ENCODE data around the gene IGSF6.
A peak's percentile ranks its signal among the peaks of the same experiment; 100 is the strongest.

The IGSF6 gene

DNA sequence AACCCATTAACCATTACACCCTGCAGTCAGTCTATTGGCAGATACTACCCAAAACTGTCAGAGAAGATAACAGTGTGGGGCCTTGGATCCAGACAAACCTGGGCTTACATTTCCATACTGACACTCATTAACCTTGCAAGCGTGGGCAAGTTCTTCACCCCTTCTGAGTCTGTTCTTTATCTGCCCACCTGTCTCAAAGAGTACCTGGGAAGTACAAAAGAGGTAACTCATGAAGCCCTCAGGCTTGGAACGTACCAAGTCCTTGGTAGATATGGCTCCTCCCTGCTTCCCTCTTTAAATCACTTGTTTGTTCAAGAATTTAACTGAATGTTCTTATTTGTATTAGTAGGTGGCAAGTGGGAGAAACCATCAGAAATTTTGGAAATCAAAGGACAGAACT is 2.5 kb upstream of the IGSF6 start:
- H3K9me3 ChIP-seq (ENCODE audit: insufficient read depth, low read length), result no peaks in the 10 kb centered on the region
- H4K20me1 ChIP-seq (ENCODE audit: insufficient read depth, low read length), result peaks cover 3% of the 10 kb centered on the region; the same call in 1 of the 2 replicates
- no peak overlapping the region for H3K27ac ChIP-seq (ENCODE audit: low read length)
- H3K4me3 ChIP-seq (ENCODE audit: low read length), result no peak overlapping the region
- TF ChIP-seq, protein P1, sequence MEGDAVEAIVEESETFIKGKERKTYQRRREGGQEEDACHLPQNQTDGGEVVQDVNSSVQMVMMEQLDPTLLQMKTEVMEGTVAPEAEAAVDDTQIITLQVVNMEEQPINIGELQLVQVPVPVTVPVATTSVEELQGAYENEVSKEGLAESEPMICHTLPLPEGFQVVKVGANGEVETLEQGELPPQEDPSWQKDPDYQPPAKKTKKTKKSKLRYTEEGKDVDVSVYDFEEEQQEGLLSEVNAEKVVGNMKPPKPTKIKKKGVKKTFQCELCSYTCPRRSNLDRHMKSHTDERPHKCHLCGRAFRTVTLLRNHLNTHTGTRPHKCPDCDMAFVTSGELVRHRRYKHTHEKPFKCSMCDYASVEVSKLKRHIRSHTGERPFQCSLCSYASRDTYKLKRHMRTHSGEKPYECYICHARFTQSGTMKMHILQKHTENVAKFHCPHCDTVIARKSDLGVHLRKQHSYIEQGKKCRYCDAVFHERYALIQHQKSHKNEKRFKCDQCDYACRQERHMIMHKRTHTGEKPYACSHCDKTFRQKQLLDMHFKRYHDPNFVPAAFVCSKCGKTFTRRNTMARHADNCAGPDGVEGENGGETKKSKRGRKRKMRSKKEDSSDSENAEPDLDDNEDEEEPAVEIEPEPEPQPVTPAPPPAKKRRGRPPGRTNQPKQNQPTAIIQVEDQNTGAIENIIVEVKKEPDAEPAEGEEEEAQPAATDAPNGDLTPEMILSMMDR (IDR thresholded peaks at IDR 0.05; ENCODE audit: low read depth, low read length), result no peak
- TF ChIP-seq EZH2phosphoT487 (IDR thresholded peaks at IDR 0.05; ENCODE audit: low read depth), result no peak
- H3K79me2 ChIP-seq (ENCODE audit: low read length), result peaks cover 9% of the 10 kb centered on the region; the same call in 1 of the 2 replicates
- no peak overlapping the region for H3K9ac ChIP-seq (ENCODE audit: low read length)
- H3K36me3 ChIP-seq (replicated peaks; ENCODE audit: low read depth, low read length), result peaks cover 15% of the 10 kb centered on the region
- no peak overlapping the region for H2AFZ ChIP-seq (ENCODE audit: low read depth, low read length)
- no peaks in the 10 kb centered on the region for H3K27me3 ChIP-seq (ENCODE audit: low read depth, low read length)
- H3K4me1 ChIP-seq (ENCODE audit: low read length), result peaks cover 75% of the 10 kb centered on the region
- peak overlapping the region; percentile 95 for H3K4me2 ChIP-seq (ENCODE audit: low read length)

DNA sequence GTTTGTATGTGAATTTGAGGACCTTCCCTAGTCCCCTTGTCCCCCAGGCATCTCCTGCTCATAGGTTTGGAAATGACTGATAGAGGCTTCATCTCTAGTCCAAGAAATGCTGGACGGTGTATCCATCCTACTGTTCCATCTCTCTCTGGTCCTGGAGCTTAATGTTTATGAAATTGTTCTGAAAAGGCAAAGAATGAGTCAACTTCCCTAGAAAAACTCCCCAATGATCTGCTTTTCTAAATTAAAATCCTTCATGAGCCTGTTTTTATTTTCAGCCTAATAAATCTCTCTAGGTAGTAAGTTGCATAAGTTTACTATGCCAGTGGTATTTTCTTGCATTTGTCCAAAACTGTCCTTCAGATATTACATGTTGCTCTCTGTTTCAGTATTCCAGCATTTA is 2.1 kb upstream of the IGSF6 start:
- H3K4me3 ChIP-seq (ENCODE audit: low read length), result no peak overlapping the region
- peaks cover 12% of the 10 kb centered on the region for H3K36me3 ChIP-seq (replicated peaks; ENCODE audit: low read depth, low read length)
- peaks cover 9% of the 10 kb centered on the region; the same call in 1 of the 2 replicates for H3K79me2 ChIP-seq (ENCODE audit: low read length)
- H3K9me3 ChIP-seq (ENCODE audit: insufficient read depth, low read length), result no peaks in the 10 kb centered on the region
- no peak overlapping the region for H2AFZ ChIP-seq (ENCODE audit: low read depth, low read length)
- peaks cover 71% of the 10 kb centered on the region for H3K4me1 ChIP-seq (ENCODE audit: low read length)
- H3K27me3 ChIP-seq (ENCODE audit: low read depth, low read length), result no peaks in the 10 kb centered on the region
- no peak overlapping the region for H3K9ac ChIP-seq (ENCODE audit: low read length)
- H3K27ac ChIP-seq (ENCODE audit: low read length), result no peak overlapping the region
- peaks cover 3% of the 10 kb centered on the region; the same call in 1 of the 2 replicates for H4K20me1 ChIP-seq (ENCODE audit: insufficient read depth, low read length)
- TF ChIP-seq EZH2phosphoT487 (IDR thresholded peaks at IDR 0.05; ENCODE audit: low read depth), result no peak
- TF ChIP-seq, protein P1 (IDR thresholded peaks at IDR 0.05; ENCODE audit: low read depth, low read length), result no peak
- H3K4me2 ChIP-seq (ENCODE audit: low read length), result peak overlapping the region; percentile 95

DNA sequence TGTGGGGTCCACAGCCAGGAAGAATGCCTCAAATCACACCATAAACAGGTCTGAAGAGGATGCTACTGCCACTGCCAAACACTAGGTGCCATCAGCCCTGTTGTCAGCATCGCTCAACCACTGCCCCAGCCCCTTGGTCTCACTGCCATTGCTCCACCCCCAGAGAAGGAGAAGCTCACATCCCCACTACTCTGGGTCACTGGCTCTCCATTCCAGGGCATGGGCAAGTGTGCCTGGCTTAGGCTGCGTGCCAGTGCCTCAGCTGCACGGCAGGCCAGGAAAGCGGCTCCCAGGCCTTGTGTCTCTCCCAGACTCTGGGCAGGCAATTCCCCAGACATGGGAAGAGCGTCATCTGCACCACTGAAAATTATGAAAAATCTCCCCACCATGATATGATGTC is 1.2 kb upstream of the IGSF6 start:
- Histone ChIP-seq H3K79me2 (ENCODE audit: low read length) (peaks cover 10% of the 10 kb centered on the region; the same call in 1 of the 2 replicates), H3K9ac (ENCODE audit: low read length) (no peak overlapping the region), H3K27me3 (ENCODE audit: low read depth, low read length) (no peaks in the 10 kb centered on the region), H4K20me1 (ENCODE audit: insufficient read depth, low read length) (peaks cover 3% of the 10 kb centered on the region; the same call in 1 of the 2 replicates), H3K4me2 (ENCODE audit: low read length) (no peak overlapping the region), H2AFZ (ENCODE audit: low read depth, low read length) (no peak overlapping the region), H3K36me3 (replicated peaks; ENCODE audit: low read depth, low read length) (peaks cover 12% of the 10 kb centered on the region), H3K27ac (ENCODE audit: low read length) (no peak overlapping the region), H3K4me3 (ENCODE audit: low read length) (no peak overlapping the region), H3K4me1 (ENCODE audit: low read length) (peaks cover 65% of the 10 kb centered on the region), H3K9me3 (ENCODE audit: insufficient read depth, low read length) (no peaks in the 10 kb centered on the region)
- TF ChIP-seq EZH2phosphoT487 (IDR thresholded peaks at IDR 0.05; ENCODE audit: low read depth), result no peak
- TF ChIP-seq, protein P1 (IDR thresholded peaks at IDR 0.05; ENCODE audit: low read depth, low read length), result no peak

DNA sequence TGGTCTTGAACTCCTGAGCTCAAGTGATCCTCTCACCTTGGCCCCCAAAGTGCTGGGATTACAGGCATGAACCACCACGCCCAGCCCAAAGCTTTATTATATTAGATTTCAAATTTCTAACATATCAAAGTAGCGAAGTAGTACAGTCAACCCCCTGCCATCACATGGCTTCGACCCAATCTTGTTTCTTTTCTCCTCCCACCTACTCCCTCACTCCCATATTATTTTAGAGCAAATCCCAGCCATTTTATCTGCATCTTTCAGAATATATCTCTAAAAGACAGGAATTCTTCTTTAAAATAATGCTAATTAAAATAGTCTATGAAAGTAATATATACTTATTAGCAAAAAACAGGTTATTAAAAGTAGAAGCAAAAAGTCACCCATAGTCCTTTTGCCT is 893 bp downstream of the IGSF6 start:
- H3K27me3 ChIP-seq (ENCODE audit: low read depth, low read length), result no peaks in the 10 kb centered on the region
- peaks cover 62% of the 10 kb centered on the region for H3K4me1 ChIP-seq (ENCODE audit: low read length)
- H2AFZ ChIP-seq (ENCODE audit: low read depth, low read length), result no peak overlapping the region
- H3K79me2 ChIP-seq (ENCODE audit: low read length), result peaks cover 29% of the 10 kb centered on the region
- no peak overlapping the region for H3K4me3 ChIP-seq (ENCODE audit: low read length)
- H3K4me2 ChIP-seq (ENCODE audit: low read length), result no peak overlapping the region
- no peak overlapping the region for H3K9ac ChIP-seq (ENCODE audit: low read length)
- TF ChIP-seq, protein P1 (IDR thresholded peaks at IDR 0.05; ENCODE audit: low read depth, low read length), result no peak
- no peak for TF ChIP-seq EZH2phosphoT487 (IDR thresholded peaks at IDR 0.05; ENCODE audit: low read depth)
- H3K9me3 ChIP-seq (ENCODE audit: insufficient read depth, low read length), result no peaks in the 10 kb centered on the region
- H4K20me1 ChIP-seq (ENCODE audit: insufficient read depth, low read length), result no peaks in the 10 kb centered on the region
- peaks cover 12% of the 10 kb centered on the region for H3K36me3 ChIP-seq (replicated peaks; ENCODE audit: low read depth, low read length)
- H3K27ac ChIP-seq (ENCODE audit: low read length), result no peak overlapping the region

Data from OCI-LY3 (cell line).